ENCODE results near the gene UQCR10.

Gene UQCR10

GRCh38 chr22:29741926-29742325, 25.2 kb upstream of the UQCR10 start:
- POLR2A ChIA-PET, result interaction anchor here (1.1 kb wide), 1 partner anchor 25 kb away, joined by 3 read pairs; the partner anchor contains the start of genes UQCR10 and ZMAT5
- no peak for DNase-seq (ENCODE audit: low read depth, low spot score)
- no peak overlapping the region for H3K4me3 ChIP-seq (ENCODE audit: low read depth, low read length)
- TF ChIP-seq CTCF (IDR thresholded peaks at IDR 0.05; ENCODE audit: insufficient read depth, low read length, missing control alignments), result no peak
- CTCF ChIA-PET, result interaction anchor here (1.0 to 1.4 kb wide), 2 partner anchors 10 to 347 kb away, joined by 3 read pairs; no protein-coding TSS in a partner anchor

GRCh38 chr22:29742326-29742725, 24.8 kb upstream of the UQCR10 start:
- H3K4me3 ChIP-seq (ENCODE audit: low read depth, low read length), result no peak overlapping the region
- CTCF ChIA-PET, result interaction anchor here (1.4 kb wide), 1 partner anchor 346 kb away, joined by 3 read pairs; no protein-coding TSS in a partner anchor
- DNase-seq (ENCODE audit: low read depth, low spot score), result no peak
- POLR2A ChIA-PET, result interaction anchor here (1.1 kb wide), 1 partner anchor 24 kb away, joined by 3 read pairs; the partner anchor contains the start of genes UQCR10 and ZMAT5
- no peak for TF ChIP-seq CTCF (IDR thresholded peaks at IDR 0.05; ENCODE audit: insufficient read depth, low read length, missing control alignments)

GRCh38 chr22:29744902-29745301, 22.3 kb upstream of the UQCR10 start:
- H3K4me3 ChIP-seq (ENCODE audit: low read depth, low read length), result no peak overlapping the region
- CTCF ChIA-PET, result interaction anchor here (1.0 to 1.5 kb wide), 2 partner anchors 12 to 19 kb away, joined by 4 to 7 read pairs; no protein-coding TSS in a partner anchor
- DNase-seq (ENCODE audit: low read depth, low spot score), result peak; percentile 45
- TF ChIP-seq CTCF (IDR thresholded peaks at IDR 0.05; ENCODE audit: insufficient read depth, low read length, missing control alignments), result no peak
- POLR2A ChIA-PET, result no interaction called here

- H3K4me3 ChIP-seq (ENCODE audit: low read depth, low read length), result no peak overlapping the region
- no peak for TF ChIP-seq CTCF (IDR thresholded peaks at IDR 0.05; ENCODE audit: insufficient read depth, low read length, missing control alignments)
- no peak for DNase-seq (ENCODE audit: low read depth, low spot score)
- ChIA-PET CTCF (no interaction called here), POLR2A (no interaction called here)
Observed at GRCh38 chr22:29747832-29748231, 19.3 kb upstream of the UQCR10 start.

- H3K4me3 ChIP-seq (ENCODE audit: low read depth, low read length), result no peak overlapping the region
- TF ChIP-seq CTCF (IDR thresholded peaks at IDR 0.05; ENCODE audit: insufficient read depth, low read length, missing control alignments), result no peak
- ChIA-PET CTCF (no interaction called here), POLR2A (no interaction called here)
- DNase-seq (ENCODE audit: low read depth, low spot score), result no peak
Observed at GRCh38 chr22:29748248-29748893, 18.8 kb upstream of the UQCR10 start.

- ChIA-PET CTCF (interaction anchor here (1.7 kb wide), 1 partner anchor 26 kb away, joined by 3 read pairs; no protein-coding TSS in a partner anchor), POLR2A (no interaction called here)
- no peak for TF ChIP-seq CTCF (IDR thresholded peaks at IDR 0.05; ENCODE audit: insufficient read depth, low read length, missing control alignments)
- no peak for DNase-seq (ENCODE audit: low read depth, low spot score)
- H3K4me3 ChIP-seq (ENCODE audit: low read depth, low read length), result no peak overlapping the region
Observed at GRCh38 chr22:29750029-29750428, 17.1 kb upstream of the UQCR10 start.

Measured in AG04449 (cell line).